HCT116 (cell line): ENCODE measurements around the gene SIGLEC14. TPM values are rescaled to one million over a fixed set of nuclear protein-coding genes. Genes with fewer than 3 reads are reported as not detected.
"Not testable (repeated sequence)": the region's sequence is repeated elsewhere in the genome, so short reads cannot be mapped to it uniquely, and the experiment has no call there.

Experiments
- ATAC-seq: fragments of 200-7000 bp; cut with Tn5 transposase; 2 replicates; pipeline ENCODE4 v1.9.1; 2020; ENCODE audit warnings: mild to moderate bottlenecking, moderate library complexity
- BruUV-seq: library from RNA; stranded (reverse); fragments of 400-500 nt; replicated peaks from 2 replicates; lab custom pipeline; 2021; lab: Mats Ljungman, UMichigan
- CTCF ChIA-PET: fragments of 300-600 bp; sonication (Branson Sonifier 250); formaldehyde crosslinking; loops from one replicate; lab custom pipeline; 2021; ENCODE audit warnings: antibody characterized with exemption; lab: Charles Lee
- POLR2A ChIA-PET: fragments of 300-600, 350-600 bp; sonication (Branson Sonifier 250); formaldehyde crosslinking; loops from one replicate; lab custom pipeline; 2021; ENCODE audit warnings: antibody characterized with exemption; lab: Charles Lee
- RAD21 ChIA-PET, 2 experiments: fragments of 300-600 bp; sonication (Branson Sonifier 250); formaldehyde crosslinking; loops; one replicate each; lab custom pipeline; 2023; ENCODE audit warnings: low total read pairs in 2 of 2; ENCODE audit not compliant: uncharacterized antibody in 2 of 2, unreplicated experiment in 2 of 2, low non-redundant PET in 1 of 2; lab: Charles Lee
- DNase-seq: peaks from one replicate; pipeline ENCODE4 v3.0.0-alpha.2; 2010; ENCODE audit warnings: low read depth, low spot score
- H2AFZ ChIP-seq: fragments of 200-600 bp; shearing (Covaris generic), sonication (generic); 2 replicates; pipeline ENCODE4 v1.6.1; 2017; ENCODE audit warnings: low read depth, mixed run types, mixed read lengths, antibody characterized with exemption, low read length; ENCODE audit not compliant: poor library complexity, severe bottlenecking
- H3K27ac ChIP-seq: 2 replicates; pipeline ENCODE4 v1.5.1; 2012; ENCODE audit warnings: low read depth, low read length
- H3K27me3 ChIP-seq: fragments of 200-600 bp; sonication (generic); 2 replicates; pipeline ENCODE4 v1.6.1; 2016; ENCODE audit warnings: mixed run types, low read length, mixed read lengths; ENCODE audit not compliant: insufficient read depth
- H3K36me3 ChIP-seq, 2 experiments: fragments of 200-500 bp in 1 of 2; fragments of 200-600 bp in 1 of 2; sonication (Bioruptor generic) in 1 of 2; sonication (generic) in 1 of 2; 2 replicates each; pipeline versions ENCODE4 v1.5.1 to v1.6.1; 2014 to 2016; ENCODE audit warnings: low read length in 2 of 2, inconsistent platforms in 1 of 2, mixed read lengths in 1 of 2, mixed run types in 1 of 2; ENCODE audit not compliant: insufficient read depth in 2 of 2, control insufficient read depth in 1 of 2
- H3K4me1 ChIP-seq, 2 experiments: fragments of 200-600 bp in 1 of 2; sonication (generic) in 1 of 2; 2 replicates each; pipeline versions ENCODE4 v1.5.1 to v1.6.1; 2012 to 2017; ENCODE audit warnings: low read length in 2 of 2, inconsistent platforms in 1 of 2, mild to moderate bottlenecking in 1 of 2, mixed read lengths in 1 of 2, mixed run types in 1 of 2, moderate library complexity in 1 of 2; ENCODE audit not compliant: insufficient read depth in 2 of 2, control insufficient read depth in 1 of 2
- H3K4me2 ChIP-seq: fragments of 200-600 bp; sonication (generic); 2 replicates; pipeline ENCODE4 v1.6.1; 2017; ENCODE audit warnings: mixed run types, low read length, mixed read lengths
- H3K4me3 ChIP-seq, 2 experiments: fragments of 200-600 bp in 1 of 2; sonication (generic) in 1 of 2; replicated peaks in 1 of 2; 2 replicates each; pipeline ENCODE4 v1.5.1; 2011 to 2016; ENCODE audit warnings: low read length in 2 of 2, control low read depth in 1 of 2, low read depth in 1 of 2, mild to moderate bottlenecking in 1 of 2, mixed read lengths in 1 of 2, mixed run types in 1 of 2
- H3K79me2 ChIP-seq: fragments of 200-600 bp; sonication (generic); 2 replicates; pipeline ENCODE4 v1.6.1; 2017; ENCODE audit warnings: mild to moderate bottlenecking, mixed run types, low read length, moderate library complexity, mixed read lengths; ENCODE audit not compliant: insufficient read depth
- H3K9ac ChIP-seq: fragments of 200-600 bp; sonication (generic); 2 replicates; pipeline ENCODE4 v1.6.1; 2016; ENCODE audit warnings: low read length, mixed read lengths
- H3K9me2 ChIP-seq: fragments of 200-600 bp; sonication (generic), shearing (Covaris generic); 2 replicates; pipeline ENCODE4 v1.6.1; 2017; ENCODE audit warnings: mixed run types, mild to moderate bottlenecking, moderate library complexity; ENCODE audit not compliant: insufficient read depth
- H3K9me3 ChIP-seq, 2 experiments: fragments of 200-500 bp in 1 of 2; fragments of 200-600 bp in 1 of 2; sonication (Bioruptor generic) in 1 of 2; sonication (generic) in 1 of 2; 2 replicates each; pipeline ENCODE4 v1.6.1; 2014 to 2017; ENCODE audit warnings: low read length in 2 of 2, mixed read lengths in 2 of 2, inconsistent platforms in 1 of 2, low read depth in 1 of 2, mild to moderate bottlenecking in 1 of 2, mixed run types in 1 of 2, moderate library complexity in 1 of 2; ENCODE audit not compliant: control insufficient read depth in 1 of 2, insufficient read depth in 1 of 2
- H4K20me1 ChIP-seq: fragments of 200-600 bp; sonication (generic), shearing (Covaris generic); 2 replicates; pipeline ENCODE4 v1.6.1; 2017; ENCODE audit warnings: mixed run types, mild to moderate bottlenecking, moderate library complexity; ENCODE audit not compliant: insufficient read depth
- FOSL1 ChIP-seq: IDR thresholded peaks from 2 replicates; pipeline ENCODE4 v1.6.1; 2012; ENCODE audit warnings: low read depth
- POLR2AphosphoS5 ChIP-seq: IDR thresholded peaks from 2 replicates; pipeline ENCODE4 v1.6.1; 2011; ENCODE audit warnings: mild to moderate bottlenecking, low read depth, low read length, moderate library complexity
- RAD21 ChIP-seq: IDR thresholded peaks from 2 replicates; pipeline ENCODE4 v1.6.1; 2012; ENCODE audit warnings: low read depth, mild to moderate bottlenecking
- TCF7L2 ChIP-seq: IDR thresholded peaks from 2 replicates; pipeline ENCODE4 v1.7.0; 2011; ENCODE audit warnings: borderline replicate concordance, inconsistent platforms; ENCODE audit not compliant: insufficient read depth, insufficient read length; ENCODE audit errors: extremely low read depth
- ZBTB33 ChIP-seq: IDR thresholded peaks from 2 replicates; pipeline ENCODE4 v1.6.1; 2011; ENCODE audit warnings: mild to moderate bottlenecking, low read length, moderate library complexity; ENCODE audit not compliant: insufficient replicate concordance; ENCODE audit errors: extremely low read depth
- intact Hi-C: fragments of 100-400 bp; cut with micrococcal nuclease; formaldehyde crosslinking; loops from 2 replicates; pipeline ENCODE4 v1.10.0; 2022
- total RNA-seq: library from RNA; stranded (reverse); gene quantifications from one replicate; pipeline ENCODE4 v1.2.1, GENCODE V29; 2021; ENCODE audit not compliant: unreplicated experiment
- TF ChIP-seq, protein P1 (sequence below): IDR thresholded peaks from 2 replicates; pipeline ENCODE4 v1.6.1; 2012; ENCODE audit warnings: low read depth

The SIGLEC14 gene
- total RNA-seq, 1 experiment from 2014 or later = not detected

DNA sequence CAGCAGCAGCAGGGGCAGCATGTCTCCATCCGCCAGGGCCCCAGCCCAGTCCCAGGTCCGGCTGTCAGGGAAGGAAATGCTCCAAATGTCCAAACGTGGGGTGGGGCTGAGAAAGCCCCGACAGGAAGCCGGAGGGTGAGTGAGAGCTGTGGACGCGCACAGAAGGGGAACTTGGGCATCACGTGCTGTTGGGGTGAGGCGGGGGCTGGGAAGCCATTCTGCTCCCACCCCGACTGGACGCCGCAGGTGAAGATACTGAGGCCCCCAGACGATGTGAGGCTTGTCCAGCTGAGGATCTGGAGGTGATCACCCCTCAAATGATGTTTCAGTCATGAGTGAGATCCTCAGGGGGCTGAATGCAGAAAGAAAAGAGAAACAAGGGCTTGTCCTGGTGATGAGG lies 16.3 kb downstream of the SIGLEC14 start, which contains the start of gene SIGLEC5:
SIGLEC5 (minus strand) TSS at position 87 of the 400 bp plus-strand sequence; CDS start at position 21, 66 bp downstream.
- DNase-seq, H3K4me1 ChIP-seq, BruUV-seq, intact Hi-C loops, H3K79me2 ChIP-seq, H3K9me3 ChIP-seq, ATAC-seq, H3K36me3 ChIP-seq, H4K20me1 ChIP-seq, RAD21 ChIA-PET, POLR2A ChIA-PET, H3K4me3 ChIP-seq, H3K9me2 ChIP-seq, H3K27ac ChIP-seq, CTCF ChIA-PET, H2AFZ ChIP-seq, H3K9ac ChIP-seq, H3K4me2 ChIP-seq: not testable (repeated sequence)
- peaks cover 26% of the 10 kb centered on the region for H3K27me3 ChIP-seq

DNA sequence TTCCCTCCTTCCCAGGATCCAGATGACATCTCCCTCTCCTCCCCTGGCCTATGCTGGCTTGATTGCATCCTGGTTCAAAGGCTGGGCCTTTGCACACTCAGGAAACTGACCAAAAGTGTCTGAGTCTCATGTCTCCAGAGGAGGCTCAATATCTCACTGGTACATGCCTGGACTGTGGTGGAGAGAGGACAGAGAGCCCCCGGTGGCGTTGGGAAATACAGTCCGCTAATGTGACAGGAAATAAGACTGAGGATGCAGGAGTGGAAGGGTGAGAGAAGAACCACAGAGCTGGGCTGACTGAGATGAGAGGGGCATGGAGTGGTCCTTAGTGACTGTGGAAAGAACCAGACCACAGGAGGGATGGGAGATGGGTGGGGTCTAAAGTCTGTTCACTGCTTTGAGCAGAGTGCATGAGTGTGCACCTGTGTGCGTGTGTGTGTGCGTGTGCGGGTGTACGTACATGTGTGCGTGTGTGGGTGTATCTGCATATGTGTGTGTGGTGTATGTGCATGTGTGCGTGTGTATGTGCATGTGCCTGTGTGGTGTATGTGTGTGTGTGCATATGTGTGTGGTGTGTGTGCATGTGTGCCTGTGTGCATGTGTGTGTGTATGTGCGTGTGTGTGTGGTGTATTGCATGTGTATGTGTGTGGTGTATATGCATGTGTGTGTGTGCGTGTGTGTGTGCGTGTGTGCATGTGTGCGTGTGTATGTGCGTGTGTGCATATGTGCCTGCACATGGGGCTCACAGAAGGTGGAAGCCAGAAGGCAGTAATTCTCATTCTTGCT lies 18.3 kb downstream of the SIGLEC14 start:
- no peaks in the 10 kb centered on the region for H3K36me3 ChIP-seq
- CTCF ChIA-PET = no interaction called here
- TF ChIP-seq ZBTB33 (no peak), FOSL1 (no peak), TCF7L2 (no peak), RAD21 (no peak), POLR2AphosphoS5 (no peak)
- TF ChIP-seq, protein P1, sequence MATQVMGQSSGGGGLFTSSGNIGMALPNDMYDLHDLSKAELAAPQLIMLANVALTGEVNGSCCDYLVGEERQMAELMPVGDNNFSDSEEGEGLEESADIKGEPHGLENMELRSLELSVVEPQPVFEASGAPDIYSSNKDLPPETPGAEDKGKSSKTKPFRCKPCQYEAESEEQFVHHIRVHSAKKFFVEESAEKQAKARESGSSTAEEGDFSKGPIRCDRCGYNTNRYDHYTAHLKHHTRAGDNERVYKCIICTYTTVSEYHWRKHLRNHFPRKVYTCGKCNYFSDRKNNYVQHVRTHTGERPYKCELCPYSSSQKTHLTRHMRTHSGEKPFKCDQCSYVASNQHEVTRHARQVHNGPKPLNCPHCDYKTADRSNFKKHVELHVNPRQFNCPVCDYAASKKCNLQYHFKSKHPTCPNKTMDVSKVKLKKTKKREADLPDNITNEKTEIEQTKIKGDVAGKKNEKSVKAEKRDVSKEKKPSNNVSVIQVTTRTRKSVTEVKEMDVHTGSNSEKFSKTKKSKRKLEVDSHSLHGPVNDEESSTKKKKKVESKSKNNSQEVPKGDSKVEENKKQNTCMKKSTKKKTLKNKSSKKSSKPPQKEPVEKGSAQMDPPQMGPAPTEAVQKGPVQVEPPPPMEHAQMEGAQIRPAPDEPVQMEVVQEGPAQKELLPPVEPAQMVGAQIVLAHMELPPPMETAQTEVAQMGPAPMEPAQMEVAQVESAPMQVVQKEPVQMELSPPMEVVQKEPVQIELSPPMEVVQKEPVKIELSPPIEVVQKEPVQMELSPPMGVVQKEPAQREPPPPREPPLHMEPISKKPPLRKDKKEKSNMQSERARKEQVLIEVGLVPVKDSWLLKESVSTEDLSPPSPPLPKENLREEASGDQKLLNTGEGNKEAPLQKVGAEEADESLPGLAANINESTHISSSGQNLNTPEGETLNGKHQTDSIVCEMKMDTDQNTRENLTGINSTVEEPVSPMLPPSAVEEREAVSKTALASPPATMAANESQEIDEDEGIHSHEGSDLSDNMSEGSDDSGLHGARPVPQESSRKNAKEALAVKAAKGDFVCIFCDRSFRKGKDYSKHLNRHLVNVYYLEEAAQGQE = no peak
- no peaks in the 10 kb centered on the region for H3K9me2 ChIP-seq
- no peak overlapping the region for H2AFZ ChIP-seq
- RAD21 ChIA-PET = no interaction called here
- ATAC-seq = no peak
- H3K27ac ChIP-seq = no peak overlapping the region
- no peak overlapping the region for H3K4me2 ChIP-seq
- no TSS peak for BruUV-seq
- intact Hi-C loops = no loop called here
- POLR2A ChIA-PET = no interaction called here
- no peaks in the 10 kb centered on the region for H4K20me1 ChIP-seq
- DNase-seq = no peak
- no peak overlapping the region for H3K9ac ChIP-seq
- no peak overlapping the region for H3K4me3 ChIP-seq
- H3K79me2 ChIP-seq = no peaks in the 10 kb centered on the region
- H3K4me1 ChIP-seq = no peaks in the 10 kb centered on the region
- peaks cover 26% of the 10 kb centered on the region for H3K27me3 ChIP-seq
- H3K9me3 ChIP-seq = no peaks in the 10 kb centered on the region
